ENCODE measurements around the gene GNB1L. TPM values are rescaled to one million over a fixed set of nuclear protein-coding genes. Genes with fewer than 3 reads are reported as not detected.

The GNB1L gene
- polyA plus RNA-seq, 1 donor: 4.4 TPM

- no CpG with 5 or more reads among the region's 6 CpGs for WGBS (ENCODE audit: insufficient coverage, low lambda C conversion rate)
- Histone ChIP-seq H3K9me3 (ENCODE audit: control insufficient read depth, low read depth, low read length) (no peaks in the 10 kb centered on the region), H3K4me3 (ENCODE audit: low read length) (no peak overlapping the region), H3K27ac (ENCODE audit: low read length) (no peak overlapping the region), H3K27me3 (ENCODE audit: control insufficient read depth, insufficient read depth, low read length) (peaks cover 2% of the 10 kb centered on the region), H3K4me1 (ENCODE audit: control insufficient read depth, insufficient read depth, low read length) (no peaks in the 10 kb centered on the region), H3K36me3 (ENCODE audit: control insufficient read depth, insufficient read depth, low read length) (no peaks in the 10 kb centered on the region)
- no peak for DNase-seq
Observed at GRCh38 chr22:19743081-19743480, 111.6 kb downstream of the GNB1L start.

- no peaks in the 10 kb centered on the region for H3K4me1 ChIP-seq (ENCODE audit: control insufficient read depth, insufficient read depth, low read length)
- H3K4me3 ChIP-seq (ENCODE audit: low read length): no peak overlapping the region
- no peaks in the 10 kb centered on the region for H3K36me3 ChIP-seq (ENCODE audit: control insufficient read depth, insufficient read depth, low read length)
- no peaks in the 10 kb centered on the region for H3K9me3 ChIP-seq (ENCODE audit: control insufficient read depth, low read depth, low read length)
- no peak for DNase-seq
- no peak overlapping the region for H3K27ac ChIP-seq (ENCODE audit: low read length)
- WGBS (ENCODE audit: insufficient coverage, low lambda C conversion rate): 67% methylated on average over 1 of the region's 21 CpGs
- peaks cover 4% of the 10 kb centered on the region for H3K27me3 ChIP-seq (ENCODE audit: control insufficient read depth, insufficient read depth, low read length)
Observed at GRCh38 chr22:19742160-19743066, 112.3 kb downstream of the GNB1L start.

GRCh38 chr22:19741053-19741452, 113.6 kb downstream of the GNB1L start:
- H3K27ac ChIP-seq (ENCODE audit: low read length): no peak overlapping the region
- no peaks in the 10 kb centered on the region for H3K9me3 ChIP-seq (ENCODE audit: control insufficient read depth, low read depth, low read length)
- H3K4me3 ChIP-seq (ENCODE audit: low read length): no peak overlapping the region
- H3K27me3 ChIP-seq (ENCODE audit: control insufficient read depth, insufficient read depth, low read length): peaks cover 18% of the 10 kb centered on the region
- no peak for DNase-seq
- no peaks in the 10 kb centered on the region for H3K4me1 ChIP-seq (ENCODE audit: control insufficient read depth, insufficient read depth, low read length)
- no peaks in the 10 kb centered on the region for H3K36me3 ChIP-seq (ENCODE audit: control insufficient read depth, insufficient read depth, low read length)
- WGBS (ENCODE audit: insufficient coverage, low lambda C conversion rate): no CpG with 5 or more reads among the region's 7 CpGs

- DNase-seq: no peak
- Histone ChIP-seq H3K4me1 (ENCODE audit: control insufficient read depth, insufficient read depth, low read length) (no peaks in the 10 kb centered on the region), H3K27me3 (ENCODE audit: control insufficient read depth, insufficient read depth, low read length) (peaks cover 21% of the 10 kb centered on the region), H3K4me3 (ENCODE audit: low read length) (no peak overlapping the region), H3K36me3 (ENCODE audit: control insufficient read depth, insufficient read depth, low read length) (no peaks in the 10 kb centered on the region), H3K9me3 (ENCODE audit: control insufficient read depth, low read depth, low read length) (no peaks in the 10 kb centered on the region), H3K27ac (ENCODE audit: low read length) (no peak overlapping the region)
- no CpG with 5 or more reads among the region's 15 CpGs for WGBS (ENCODE audit: insufficient coverage, low lambda C conversion rate)
Observed at GRCh38 chr22:19740586-19740985, 114.1 kb downstream of the GNB1L start.

GRCh38 chr22:19739911-19740449, 114.7 kb downstream of the GNB1L start:
- peaks cover 24% of the 10 kb centered on the region for H3K27me3 ChIP-seq (ENCODE audit: control insufficient read depth, insufficient read depth, low read length)
- WGBS (ENCODE audit: insufficient coverage, low lambda C conversion rate): no CpG with 5 or more reads among the region's 7 CpGs
- no peaks in the 10 kb centered on the region for H3K9me3 ChIP-seq (ENCODE audit: control insufficient read depth, low read depth, low read length)
- no peak overlapping the region for H3K4me3 ChIP-seq (ENCODE audit: low read length)
- no peak overlapping the region for H3K27ac ChIP-seq (ENCODE audit: low read length)
- no peak for DNase-seq
- no peaks in the 10 kb centered on the region for H3K4me1 ChIP-seq (ENCODE audit: control insufficient read depth, insufficient read depth, low read length)
- H3K36me3 ChIP-seq (ENCODE audit: control insufficient read depth, insufficient read depth, low read length): no peaks in the 10 kb centered on the region

GRCh38 chr22:19739448-19739895, 115.2 kb downstream of the GNB1L start:
- no peaks in the 10 kb centered on the region for H3K4me1 ChIP-seq (ENCODE audit: control insufficient read depth, insufficient read depth, low read length)
- peaks cover 24% of the 10 kb centered on the region for H3K27me3 ChIP-seq (ENCODE audit: control insufficient read depth, insufficient read depth, low read length)
- no peak overlapping the region for H3K4me3 ChIP-seq (ENCODE audit: low read length)
- no CpG with 5 or more reads among the region's 16 CpGs for WGBS (ENCODE audit: insufficient coverage, low lambda C conversion rate)
- H3K36me3 ChIP-seq (ENCODE audit: control insufficient read depth, insufficient read depth, low read length): no peaks in the 10 kb centered on the region
- H3K9me3 ChIP-seq (ENCODE audit: control insufficient read depth, low read depth, low read length): no peaks in the 10 kb centered on the region
- no peak for DNase-seq
- no peak overlapping the region for H3K27ac ChIP-seq (ENCODE audit: low read length)

- DNase-seq: no peak
- H3K27me3 ChIP-seq (ENCODE audit: control insufficient read depth, insufficient read depth, low read length): peaks cover 24% of the 10 kb centered on the region
- no CpG with 5 or more reads among the region's 31 CpGs for WGBS (ENCODE audit: insufficient coverage, low lambda C conversion rate)
- no peaks in the 10 kb centered on the region for H3K4me1 ChIP-seq (ENCODE audit: control insufficient read depth, insufficient read depth, low read length)
- H3K9me3 ChIP-seq (ENCODE audit: control insufficient read depth, low read depth, low read length): no peaks in the 10 kb centered on the region
- no peak overlapping the region for H3K27ac ChIP-seq (ENCODE audit: low read length)
- no peaks in the 10 kb centered on the region for H3K36me3 ChIP-seq (ENCODE audit: control insufficient read depth, insufficient read depth, low read length)
- H3K4me3 ChIP-seq (ENCODE audit: low read length): no peak overlapping the region
Observed at GRCh38 chr22:19738664-19739447, 115.8 kb downstream of the GNB1L start.

- Histone ChIP-seq H3K36me3 (ENCODE audit: control insufficient read depth, insufficient read depth, low read length) (no peaks in the 10 kb centered on the region), H3K27me3 (ENCODE audit: control insufficient read depth, insufficient read depth, low read length) (peaks cover 24% of the 10 kb centered on the region), H3K4me1 (ENCODE audit: control insufficient read depth, insufficient read depth, low read length) (no peaks in the 10 kb centered on the region), H3K9me3 (ENCODE audit: control insufficient read depth, low read depth, low read length) (no peaks in the 10 kb centered on the region), H3K27ac (ENCODE audit: low read length) (no peak overlapping the region), H3K4me3 (ENCODE audit: low read length) (no peak overlapping the region)
- WGBS (ENCODE audit: insufficient coverage, low lambda C conversion rate): no CpG with 5 or more reads among the region's 17 CpGs
- DNase-seq: no peak
Observed at GRCh38 chr22:19737846-19738663, 116.6 kb downstream of the GNB1L start.

GRCh38 chr22:19735665-19736510, 118.8 kb downstream of the GNB1L start:
- no peak overlapping the region for H3K27ac ChIP-seq (ENCODE audit: low read length)
- WGBS (ENCODE audit: insufficient coverage, low lambda C conversion rate): no CpG with 5 or more reads among the region's 21 CpGs
- peaks cover 28% of the 10 kb centered on the region for H3K27me3 ChIP-seq (ENCODE audit: control insufficient read depth, insufficient read depth, low read length)
- no peaks in the 10 kb centered on the region for H3K4me1 ChIP-seq (ENCODE audit: control insufficient read depth, insufficient read depth, low read length)
- DNase-seq: no peak
- no peaks in the 10 kb centered on the region for H3K36me3 ChIP-seq (ENCODE audit: control insufficient read depth, insufficient read depth, low read length)
- H3K9me3 ChIP-seq (ENCODE audit: control insufficient read depth, low read depth, low read length): no peaks in the 10 kb centered on the region
- no peak overlapping the region for H3K4me3 ChIP-seq (ENCODE audit: low read length)
